Fibroblast of lung (primary cell): ENCODE results near the gene PRUNE2.

Experiments used
- EZH2 ChIP-seq: IDR thresholded peaks from 2 replicates; pipeline ENCODE4 v1.5.1; 2012; ENCODE audit warnings: low read length, control low read depth, mild to moderate bottlenecking; ENCODE audit errors: missing control alignments
- TF ChIP-seq, protein P1 (sequence below), 2 donors: IDR thresholded peaks in 1 of 2; conservative IDR thresholded peaks in 1 of 2; 1 replicate in 1 of 2; 2 replicates in 1 of 2; pipeline ENCODE4 v1.5.1; 2011 to 2012; ENCODE audit warnings: low read length in 2 of 2, control low read depth in 1 of 2, inconsistent platforms in 1 of 2, low read depth in 1 of 2, mild to moderate bottlenecking in 1 of 2

DNA sequence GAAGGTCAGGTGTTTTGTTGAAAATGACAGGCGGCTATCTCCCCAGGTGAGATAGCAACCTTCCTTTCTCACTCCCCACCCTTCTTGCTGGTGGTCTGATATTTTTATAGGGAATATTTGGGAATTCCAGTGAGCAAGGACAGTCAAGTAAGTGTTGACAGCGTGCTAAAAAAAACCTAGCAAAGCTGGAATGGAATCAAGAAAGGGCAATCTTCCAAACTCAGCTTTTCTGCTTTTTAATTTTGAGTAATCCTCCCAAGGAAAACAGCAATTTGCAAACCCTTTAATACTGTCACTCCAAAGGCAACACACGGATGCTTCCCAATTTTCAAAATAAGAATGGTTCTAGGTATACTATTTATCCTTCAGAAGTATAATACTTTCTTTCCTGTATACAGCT lies 285.3 kb downstream of the PRUNE2 start:
- TF ChIP-seq, protein P1, sequence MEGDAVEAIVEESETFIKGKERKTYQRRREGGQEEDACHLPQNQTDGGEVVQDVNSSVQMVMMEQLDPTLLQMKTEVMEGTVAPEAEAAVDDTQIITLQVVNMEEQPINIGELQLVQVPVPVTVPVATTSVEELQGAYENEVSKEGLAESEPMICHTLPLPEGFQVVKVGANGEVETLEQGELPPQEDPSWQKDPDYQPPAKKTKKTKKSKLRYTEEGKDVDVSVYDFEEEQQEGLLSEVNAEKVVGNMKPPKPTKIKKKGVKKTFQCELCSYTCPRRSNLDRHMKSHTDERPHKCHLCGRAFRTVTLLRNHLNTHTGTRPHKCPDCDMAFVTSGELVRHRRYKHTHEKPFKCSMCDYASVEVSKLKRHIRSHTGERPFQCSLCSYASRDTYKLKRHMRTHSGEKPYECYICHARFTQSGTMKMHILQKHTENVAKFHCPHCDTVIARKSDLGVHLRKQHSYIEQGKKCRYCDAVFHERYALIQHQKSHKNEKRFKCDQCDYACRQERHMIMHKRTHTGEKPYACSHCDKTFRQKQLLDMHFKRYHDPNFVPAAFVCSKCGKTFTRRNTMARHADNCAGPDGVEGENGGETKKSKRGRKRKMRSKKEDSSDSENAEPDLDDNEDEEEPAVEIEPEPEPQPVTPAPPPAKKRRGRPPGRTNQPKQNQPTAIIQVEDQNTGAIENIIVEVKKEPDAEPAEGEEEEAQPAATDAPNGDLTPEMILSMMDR (conservative IDR thresholded peaks at IDR 0.05 in 1 of 2, IDR thresholded peaks at IDR 0.05 in 1 of 2; ENCODE audit: low read depth in 1 of 2, low read length in 2 of 2) = no peak
- no peak for TF ChIP-seq EZH2
